Measurements from ENCODE around the gene SLC31A1.

GRCh38 chr9:113298924-113299770 lies 77.8 kb downstream of the SLC31A1 start:
- TF ChIP-seq CTCF (optimal IDR thresholded peaks at IDR 0.05 in 1 of 3, IDR thresholded peaks at IDR 0.05 in 1 of 3, conservative IDR thresholded peaks at IDR 0.05 in 1 of 3; ENCODE audit: extremely low read depth in 1 of 3, insufficient read depth in 2 of 3, low read length in 3 of 3) (no peak), EZH2 (IDR thresholded peaks at IDR 0.05; ENCODE audit: low read length) (no peak)

Data from keratinocyte (primary cell).